Neural cell (in vitro differentiated cells): ENCODE data around the gene SDK2. TPM values are rescaled to one million over a fixed set of nuclear protein-coding genes. Genes with fewer than 3 reads are reported as not detected.

ENCODE experiments used
- H2AFZ ChIP-seq: fragments of 200-600, 300-800 bp; sonication (generic), shearing (Covaris generic); 2 replicates; pipeline ENCODE4 v1.6.0; 2014; ENCODE audit warnings: low read depth, mild to moderate bottlenecking, antibody characterized with exemption, low read length, moderate library complexity
- H3F3A ChIP-seq: fragments of 200-600 bp; shearing (Covaris generic); 2 replicates; pipeline ENCODE4 v1.6.1; 2016; ENCODE audit warnings: mild to moderate bottlenecking, moderate library complexity, mixed read lengths, antibody characterized with exemption, low read length; ENCODE audit not compliant: insufficient read depth, poor library complexity, severe bottlenecking
- H3K27ac ChIP-seq: fragments of 200-600, 300-800 bp; sonication (generic), shearing (Covaris generic); 2 replicates; pipeline ENCODE4 v1.5.1; 2014; ENCODE audit warnings: mild to moderate bottlenecking, low read length, moderate library complexity
- H3K27me3 ChIP-seq: fragments of 300-800, 200-600 bp; sonication (generic), shearing (Covaris generic); 2 replicates; pipeline ENCODE4 v1.6.0; 2014; ENCODE audit warnings: mild to moderate bottlenecking, low read depth, low read length, moderate library complexity; ENCODE audit not compliant: insufficient read depth
- H3K36me3 ChIP-seq: fragments of 300-800, 200-600 bp; sonication (generic), shearing (Covaris generic); 2 replicates; pipeline ENCODE4 v1.5.1; 2014; ENCODE audit warnings: mild to moderate bottlenecking, antibody characterized with exemption, low read length, moderate library complexity; ENCODE audit not compliant: insufficient read depth
- H3K4me2 ChIP-seq: fragments of 300-800, 200-600 bp; sonication (generic), shearing (Covaris generic); 2 replicates; pipeline ENCODE4 v1.6.0; 2014; ENCODE audit warnings: mild to moderate bottlenecking, low read length
- H3K4me3 ChIP-seq: fragments of 300-800, 200-600 bp; sonication (generic), shearing (Covaris generic); 2 replicates; pipeline ENCODE4 v1.5.1; 2014; ENCODE audit warnings: mild to moderate bottlenecking, low read length, moderate library complexity
- H3K79me2 ChIP-seq: fragments of 200-600 bp; shearing (Covaris generic); replicated peaks from 2 replicates; pipeline ENCODE4 v1.6.0; 2014; ENCODE audit warnings: mild to moderate bottlenecking, low read length, moderate library complexity; ENCODE audit not compliant: insufficient read depth
- H3K9ac ChIP-seq: fragments of 300-800, 200-600 bp; sonication (generic), shearing (Covaris generic); 2 replicates; pipeline ENCODE4 v1.6.1; 2016; ENCODE audit warnings: mild to moderate bottlenecking, low read length, mixed read lengths
- H3K9me2 ChIP-seq: fragments of 200-600 bp; shearing (Covaris generic); 2 replicates; pipeline ENCODE4 v1.6.1; 2016; ENCODE audit warnings: mild to moderate bottlenecking, low read length, mixed read lengths; ENCODE audit not compliant: insufficient read depth
- H3K9me3 ChIP-seq: fragments of 200-600, 300-800 bp; sonication (generic), shearing (Covaris generic); 2 replicates; pipeline ENCODE4 v1.6.1; 2016; ENCODE audit warnings: mild to moderate bottlenecking, mixed run types, low read length, moderate library complexity, mixed read lengths
- H4K20me1 ChIP-seq: fragments of 200-600 bp; shearing (Covaris generic); 2 replicates; pipeline ENCODE4 v1.6.1; 2016; ENCODE audit warnings: mild to moderate bottlenecking, mixed run types; ENCODE audit not compliant: insufficient read depth
- EP300 ChIP-seq: fragments of 450-650 bp; conservative IDR thresholded peaks from 2 replicates; pipeline ENCODE4 v1.6.1; 2014; ENCODE audit warnings: antibody characterized with exemption, mild to moderate bottlenecking, moderate library complexity; ENCODE audit not compliant: poor library complexity, severe bottlenecking
- EZH2 ChIP-seq: fragments of 200-600, 300-800 bp; shearing (Covaris generic), sonication (generic); IDR thresholded peaks from 2 replicates; pipeline ENCODE4 v1.6.1; 2014; ENCODE audit warnings: antibody characterized with exemption, low read length, borderline replicate concordance, mild to moderate bottlenecking; ENCODE audit not compliant: insufficient read depth, poor library complexity, severe bottlenecking
- MXI1 ChIP-seq: fragments of 450-650 bp; conservative IDR thresholded peaks from 2 replicates; pipeline ENCODE4 v1.6.1; 2014; ENCODE audit warnings: antibody characterized with exemption, mild to moderate bottlenecking; ENCODE audit not compliant: poor library complexity, severe bottlenecking
- POLR2AphosphoS5 ChIP-seq: IDR thresholded peaks from 2 replicates; pipeline ENCODE4 v1.6.1; 2012
- RAD21 ChIP-seq: fragments of 450-650 bp; conservative IDR thresholded peaks from 2 replicates; pipeline ENCODE4 v1.6.1; 2014; ENCODE audit warnings: antibody characterized with exemption, mild to moderate bottlenecking, moderate library complexity
- SMC3 ChIP-seq: fragments of 450-650 bp; conservative IDR thresholded peaks from 2 replicates; pipeline ENCODE4 v1.6.1; 2014; ENCODE audit warnings: antibody characterized with exemption, mild to moderate bottlenecking, moderate library complexity; ENCODE audit not compliant: poor library complexity
- TAF1 ChIP-seq: IDR thresholded peaks from 2 replicates; pipeline ENCODE4 v1.6.1; 2012; ENCODE audit warnings: low read depth
- polyA plus RNA-seq: library from polyadenylated mRNA; depleted of rRNA; stranded (reverse); fragments of >200 nt; gene quantifications from 2 replicates; pipeline ENCODE4 v1.2.3, GENCODE V29; 2014
- TF ChIP-seq, protein P1 (sequence below): IDR thresholded peaks from 2 replicates; pipeline ENCODE4 v1.6.1; 2012; ENCODE audit warnings: borderline replicate concordance
- TF ChIP-seq, protein P2 (sequence below): fragments of 450-650 bp; IDR thresholded peaks from 2 replicates; pipeline ENCODE4 v1.5.1; 2014; ENCODE audit warnings: antibody characterized with exemption, mild to moderate bottlenecking, moderate library complexity; ENCODE audit not compliant: poor library complexity, severe bottlenecking

SDK2 gene
- polyA plus RNA-seq, 1 donor from 2014 or later, result 0.73 TPM

DNA sequence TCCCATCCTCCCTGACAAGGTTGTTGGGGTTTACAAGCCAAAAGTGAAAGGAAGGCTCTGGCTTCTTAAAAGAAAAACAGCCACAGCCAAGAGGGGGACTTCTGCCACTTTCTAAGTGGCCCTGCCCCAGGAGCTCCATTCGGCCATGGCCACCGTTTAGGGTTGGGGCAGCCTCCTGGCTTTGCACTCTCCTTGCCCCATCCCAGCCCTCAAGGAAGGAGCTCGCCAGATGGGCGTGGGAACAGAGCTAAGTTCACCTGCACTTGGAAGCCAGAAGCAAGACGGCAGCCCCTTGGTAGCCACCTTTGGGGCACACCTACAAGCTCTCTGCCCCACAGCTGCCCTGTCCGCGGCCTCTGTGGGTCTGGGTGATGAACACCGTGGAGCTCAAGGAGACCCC lies 210.1 kb downstream of the SDK2 start:
- Histone ChIP-seq H3K27ac (no peak overlapping the region), H3K36me3 (no peaks in the 10 kb centered on the region), H2AFZ (no peak overlapping the region), H3K9ac (no peak overlapping the region), H3K27me3 (no peaks in the 10 kb centered on the region), H3F3A (no peaks in the 10 kb centered on the region), H4K20me1 (no peaks in the 10 kb centered on the region), H3K9me2 (no peaks in the 10 kb centered on the region), H3K9me3 (no peaks in the 10 kb centered on the region), H3K79me2 (no peaks in the 10 kb centered on the region), H3K4me2 (no peak overlapping the region), H3K4me3 (no peak overlapping the region)
- TF ChIP-seq, protein P1, sequence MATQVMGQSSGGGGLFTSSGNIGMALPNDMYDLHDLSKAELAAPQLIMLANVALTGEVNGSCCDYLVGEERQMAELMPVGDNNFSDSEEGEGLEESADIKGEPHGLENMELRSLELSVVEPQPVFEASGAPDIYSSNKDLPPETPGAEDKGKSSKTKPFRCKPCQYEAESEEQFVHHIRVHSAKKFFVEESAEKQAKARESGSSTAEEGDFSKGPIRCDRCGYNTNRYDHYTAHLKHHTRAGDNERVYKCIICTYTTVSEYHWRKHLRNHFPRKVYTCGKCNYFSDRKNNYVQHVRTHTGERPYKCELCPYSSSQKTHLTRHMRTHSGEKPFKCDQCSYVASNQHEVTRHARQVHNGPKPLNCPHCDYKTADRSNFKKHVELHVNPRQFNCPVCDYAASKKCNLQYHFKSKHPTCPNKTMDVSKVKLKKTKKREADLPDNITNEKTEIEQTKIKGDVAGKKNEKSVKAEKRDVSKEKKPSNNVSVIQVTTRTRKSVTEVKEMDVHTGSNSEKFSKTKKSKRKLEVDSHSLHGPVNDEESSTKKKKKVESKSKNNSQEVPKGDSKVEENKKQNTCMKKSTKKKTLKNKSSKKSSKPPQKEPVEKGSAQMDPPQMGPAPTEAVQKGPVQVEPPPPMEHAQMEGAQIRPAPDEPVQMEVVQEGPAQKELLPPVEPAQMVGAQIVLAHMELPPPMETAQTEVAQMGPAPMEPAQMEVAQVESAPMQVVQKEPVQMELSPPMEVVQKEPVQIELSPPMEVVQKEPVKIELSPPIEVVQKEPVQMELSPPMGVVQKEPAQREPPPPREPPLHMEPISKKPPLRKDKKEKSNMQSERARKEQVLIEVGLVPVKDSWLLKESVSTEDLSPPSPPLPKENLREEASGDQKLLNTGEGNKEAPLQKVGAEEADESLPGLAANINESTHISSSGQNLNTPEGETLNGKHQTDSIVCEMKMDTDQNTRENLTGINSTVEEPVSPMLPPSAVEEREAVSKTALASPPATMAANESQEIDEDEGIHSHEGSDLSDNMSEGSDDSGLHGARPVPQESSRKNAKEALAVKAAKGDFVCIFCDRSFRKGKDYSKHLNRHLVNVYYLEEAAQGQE, result no peak
- TF ChIP-seq EZH2, result no peak
- TF ChIP-seq TAF1, result no peak
- TF ChIP-seq SMC3, result no peak
- no peak for TF ChIP-seq EP300
- TF ChIP-seq MXI1, result no peak
- TF ChIP-seq POLR2AphosphoS5, result no peak
- TF ChIP-seq RAD21, result no peak
- TF ChIP-seq, protein P2, sequence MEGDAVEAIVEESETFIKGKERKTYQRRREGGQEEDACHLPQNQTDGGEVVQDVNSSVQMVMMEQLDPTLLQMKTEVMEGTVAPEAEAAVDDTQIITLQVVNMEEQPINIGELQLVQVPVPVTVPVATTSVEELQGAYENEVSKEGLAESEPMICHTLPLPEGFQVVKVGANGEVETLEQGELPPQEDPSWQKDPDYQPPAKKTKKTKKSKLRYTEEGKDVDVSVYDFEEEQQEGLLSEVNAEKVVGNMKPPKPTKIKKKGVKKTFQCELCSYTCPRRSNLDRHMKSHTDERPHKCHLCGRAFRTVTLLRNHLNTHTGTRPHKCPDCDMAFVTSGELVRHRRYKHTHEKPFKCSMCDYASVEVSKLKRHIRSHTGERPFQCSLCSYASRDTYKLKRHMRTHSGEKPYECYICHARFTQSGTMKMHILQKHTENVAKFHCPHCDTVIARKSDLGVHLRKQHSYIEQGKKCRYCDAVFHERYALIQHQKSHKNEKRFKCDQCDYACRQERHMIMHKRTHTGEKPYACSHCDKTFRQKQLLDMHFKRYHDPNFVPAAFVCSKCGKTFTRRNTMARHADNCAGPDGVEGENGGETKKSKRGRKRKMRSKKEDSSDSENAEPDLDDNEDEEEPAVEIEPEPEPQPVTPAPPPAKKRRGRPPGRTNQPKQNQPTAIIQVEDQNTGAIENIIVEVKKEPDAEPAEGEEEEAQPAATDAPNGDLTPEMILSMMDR, result no peak

DNA sequence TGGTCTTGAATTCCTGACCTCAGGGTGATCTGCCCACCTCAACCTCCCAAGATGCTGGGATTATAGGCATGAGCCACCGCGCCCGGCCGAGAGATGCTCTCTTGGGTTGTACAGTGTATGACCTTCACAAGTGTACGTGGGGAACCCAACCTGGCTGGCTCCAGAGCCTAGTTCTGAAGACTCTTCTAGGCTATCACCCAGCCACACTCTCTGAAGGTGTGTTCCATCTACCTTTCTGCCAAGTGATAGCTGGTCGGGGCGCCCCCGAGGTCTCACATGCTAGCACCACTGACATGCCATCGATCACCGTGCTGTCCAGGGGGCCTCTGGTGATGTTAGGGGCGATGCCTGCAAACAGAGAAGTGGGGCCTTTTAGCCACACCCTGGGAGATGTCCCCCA lies 210.7 kb downstream of the SDK2 start:
- Histone ChIP-seq H4K20me1 (no peaks in the 10 kb centered on the region), H3K9ac (no peak overlapping the region), H3K4me2 (no peak overlapping the region), H3K27me3 (no peaks in the 10 kb centered on the region), H3K4me3 (no peak overlapping the region), H3K9me2 (no peaks in the 10 kb centered on the region), H3K27ac (no peak overlapping the region), H2AFZ (no peak overlapping the region), H3K9me3 (no peaks in the 10 kb centered on the region), H3K79me2 (no peaks in the 10 kb centered on the region), H3K36me3 (no peaks in the 10 kb centered on the region), H3F3A (no peaks in the 10 kb centered on the region)
- TF ChIP-seq, protein P2, result no peak
- no peak for TF ChIP-seq EP300
- TF ChIP-seq POLR2AphosphoS5, result no peak
- no peak for TF ChIP-seq TAF1
- TF ChIP-seq RAD21, result no peak
- no peak for TF ChIP-seq SMC3
- TF ChIP-seq EZH2, result no peak
- TF ChIP-seq, protein P1, result no peak
- TF ChIP-seq MXI1, result no peak
